ENCODE results near the gene TMEM9. TPM values are rescaled to one million over a fixed set of nuclear protein-coding genes. Genes with fewer than 3 reads are reported as not detected.

Gene TMEM9
- total and polyA plus RNA-seq, 2 donors (not counting 3 experiments of a cell fraction or from before 2014, with no cell fraction given) = 39.3 to 96.1 TPM

DNA sequence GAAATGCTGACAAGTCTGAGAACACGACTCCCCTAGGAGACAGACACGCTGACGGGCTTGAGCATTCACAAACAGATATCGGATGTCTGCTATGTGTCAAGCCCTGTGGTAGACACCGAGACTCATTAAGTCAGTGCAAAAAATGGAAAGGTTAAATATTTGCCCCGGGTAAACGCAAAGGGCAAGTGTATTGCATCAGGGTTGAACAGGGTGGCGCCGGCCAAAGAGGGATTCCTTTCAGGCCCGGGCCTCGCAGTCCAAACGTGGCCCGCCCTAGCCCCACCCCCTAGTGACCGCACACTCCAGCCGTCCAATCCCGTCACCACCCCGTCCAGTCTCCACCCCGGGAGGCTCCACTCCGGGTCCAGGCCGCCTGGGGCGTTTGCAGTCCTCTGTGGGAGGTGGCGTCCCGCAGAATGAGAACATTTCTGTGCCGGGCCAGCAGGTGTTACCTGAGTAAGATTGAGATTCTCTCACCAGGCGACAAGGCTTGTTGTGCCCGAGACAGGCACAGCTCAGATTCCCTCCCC lies 16.3 kb upstream of the TMEM9 start:
- Histone ChIP-seq H3K4me2 (ENCODE audit: insufficient read depth, low read length) (peak overlapping the region; percentile 69), H3K36me3 (ENCODE audit: control insufficient read depth in 2 of 2, extremely low read depth in 1 of 2, insufficient read depth in 2 of 2, low read length in 2 of 2) (no peaks in the 10 kb centered on the region), H3K4me3 (replicated peaks in 1 of 3; ENCODE audit: insufficient read depth in 1 of 3, low read depth in 1 of 3, low read length in 3 of 3) (peak overlapping the region; percentile 51 to 57 (median 55)), H3K9me1 (replicated peaks; ENCODE audit: control insufficient read depth, extremely low read depth, insufficient read depth, low read length) (no peaks in the 10 kb centered on the region), H2AFZ (ENCODE audit: low read depth, low read length) (peak overlapping the region; percentile 99), H3K27me3 (ENCODE audit: control insufficient read depth in 2 of 2, insufficient read depth in 2 of 2, low read length in 2 of 2) (peaks cover 9 to 11% of the 10 kb centered on the region in 2 experiments), H3K4me1 (ENCODE audit: control insufficient read depth, extremely low read depth, insufficient read depth, low read length) (peaks cover 9% of the 10 kb centered on the region), H3K27ac (ENCODE audit: insufficient read depth, low read depth, low read length) (no peak overlapping the region), H3K9me3 (replicated peaks; ENCODE audit: control insufficient read depth, insufficient read depth, low read length) (no peaks in the 10 kb centered on the region), H3K9ac (replicated peaks; ENCODE audit: extremely low read depth, insufficient read depth, low read length) (peak overlapping the region; percentile 67), H4K20me1 (replicated peaks; ENCODE audit: control insufficient read depth, extremely low read depth, insufficient read depth, low read length) (no peaks in the 10 kb centered on the region), H3K79me2 (ENCODE audit: control insufficient read depth, insufficient read depth, low read length) (no peaks in the 10 kb centered on the region)
- no TSS peak for BruUV-seq (replicated peaks)
- peak; percentile 91 for FAIRE-seq
- intact Hi-C loops (cut with micrococcal nuclease) (loop anchor here (1.0 kb wide), 1 partner anchor 16 kb away; the partner anchor contains the start of gene TMEM9), dilution Hi-C loops (cut with MboI; ENCODE audit: extremely low pct_ligation_motif_present, low sequenced_read_pairs) (no loop called here)
- CTCF ChIA-PET = interaction anchor here (1.5 to 2.2 kb wide), 3 partner anchors 11 to 21 kb away, joined by 3 to 15 read pairs (median 6); partner anchors contain the start of gene TMEM9
- peak; percentile 82 for DNase-seq (ENCODE audit: low read depth, low spot score)
- TF ChIP-seq, protein P1, sequence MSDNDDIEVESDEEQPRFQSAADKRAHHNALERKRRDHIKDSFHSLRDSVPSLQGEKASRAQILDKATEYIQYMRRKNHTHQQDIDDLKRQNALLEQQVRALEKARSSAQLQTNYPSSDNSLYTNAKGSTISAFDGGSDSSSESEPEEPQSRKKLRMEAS (IDR thresholded peaks at IDR 0.05; ENCODE audit: insufficient read depth, insufficient read length) = no peak
- TF ChIP-seq EZH2 (IDR thresholded peaks at IDR 0.05; ENCODE audit: borderline replicate concordance, low read depth, low read length, severe bottlenecking) = no peak
- no peak for TF ChIP-seq POLR2AphosphoS5 (IDR thresholded peaks at IDR 0.05; ENCODE audit: insufficient read depth, low read depth, low read length)
- TF ChIP-seq FOS (IDR thresholded peaks at IDR 0.05; ENCODE audit: borderline replicate concordance, insufficient read depth, low read length) = no peak
- TF ChIP-seq, protein P2, sequence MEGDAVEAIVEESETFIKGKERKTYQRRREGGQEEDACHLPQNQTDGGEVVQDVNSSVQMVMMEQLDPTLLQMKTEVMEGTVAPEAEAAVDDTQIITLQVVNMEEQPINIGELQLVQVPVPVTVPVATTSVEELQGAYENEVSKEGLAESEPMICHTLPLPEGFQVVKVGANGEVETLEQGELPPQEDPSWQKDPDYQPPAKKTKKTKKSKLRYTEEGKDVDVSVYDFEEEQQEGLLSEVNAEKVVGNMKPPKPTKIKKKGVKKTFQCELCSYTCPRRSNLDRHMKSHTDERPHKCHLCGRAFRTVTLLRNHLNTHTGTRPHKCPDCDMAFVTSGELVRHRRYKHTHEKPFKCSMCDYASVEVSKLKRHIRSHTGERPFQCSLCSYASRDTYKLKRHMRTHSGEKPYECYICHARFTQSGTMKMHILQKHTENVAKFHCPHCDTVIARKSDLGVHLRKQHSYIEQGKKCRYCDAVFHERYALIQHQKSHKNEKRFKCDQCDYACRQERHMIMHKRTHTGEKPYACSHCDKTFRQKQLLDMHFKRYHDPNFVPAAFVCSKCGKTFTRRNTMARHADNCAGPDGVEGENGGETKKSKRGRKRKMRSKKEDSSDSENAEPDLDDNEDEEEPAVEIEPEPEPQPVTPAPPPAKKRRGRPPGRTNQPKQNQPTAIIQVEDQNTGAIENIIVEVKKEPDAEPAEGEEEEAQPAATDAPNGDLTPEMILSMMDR (IDR thresholded peaks at IDR 0.05; ENCODE audit: extremely low read depth in 1 of 2, insufficient read depth in 1 of 2, low read depth in 1 of 2, low read length in 2 of 2) = no peak
- TF ChIP-seq MYC (IDR thresholded peaks at IDR 0.05; ENCODE audit: low read depth, low read length) = no peak
- no peak for TF ChIP-seq POLR2A (IDR thresholded peaks at IDR 0.05; ENCODE audit: low read depth, low read length)
- TF ChIP-seq JUN (IDR thresholded peaks at IDR 0.05; ENCODE audit: borderline replicate concordance, insufficient read depth, insufficient read length, low read depth) = no peak
- TF ChIP-seq GATA2 (IDR thresholded peaks at IDR 0.05; ENCODE audit: insufficient read depth, insufficient read length, low read depth, low read length) = no peak
- POLR2A ChIA-PET = no interaction called here
